DOHH2 (cell line): ENCODE data around the gene SAFB.

Experiments
- H3F3A ChIP-seq: fragments of 200-600 bp; sonication (generic), shearing (Covaris generic); 2 replicates; pipeline ENCODE4 v1.6.0; 2016; ENCODE audit warnings: antibody characterized with exemption, mild to moderate bottlenecking; ENCODE audit not compliant: control insufficient read depth, insufficient read depth
- H3K27ac ChIP-seq: fragments of 200-600 bp; sonication (generic); 2 replicates; pipeline ENCODE4 v1.5.1; 2014; ENCODE audit warnings: low read depth, mild to moderate bottlenecking, low read length, moderate library complexity
- H3K27me3 ChIP-seq: fragments of 200-600 bp; sonication (generic); 2 replicates; pipeline ENCODE4 v1.6.1; 2014; ENCODE audit warnings: mild to moderate bottlenecking, low read length, mixed read lengths; ENCODE audit not compliant: control insufficient read depth
- H3K36me3 ChIP-seq: fragments of 200-600 bp; sonication (generic); 2 replicates; pipeline ENCODE4 v1.6.1; 2014; ENCODE audit warnings: mild to moderate bottlenecking, low read length, moderate library complexity, mixed read lengths; ENCODE audit not compliant: control insufficient read depth
- H3K4me1 ChIP-seq: fragments of 200-600 bp; sonication (generic); 2 replicates; pipeline ENCODE4 v1.6.1; 2014; ENCODE audit warnings: mild to moderate bottlenecking, low read length, mixed read lengths; ENCODE audit not compliant: control insufficient read depth
- H3K4me2 ChIP-seq: fragments of 200-600 bp; sonication (generic); 2 replicates; pipeline ENCODE4 v1.6.0; 2014; ENCODE audit warnings: mild to moderate bottlenecking, low read length, moderate library complexity
- H3K4me3 ChIP-seq: fragments of 200-600 bp; sonication (generic); 2 replicates; pipeline ENCODE4 v1.5.1; 2014; ENCODE audit warnings: mild to moderate bottlenecking, low read length, mixed read lengths
- H3K79me2 ChIP-seq: fragments of 200-600 bp; sonication (generic); 2 replicates; pipeline ENCODE4 v1.6.1; 2014; ENCODE audit warnings: mild to moderate bottlenecking, low read length, mixed read lengths; ENCODE audit not compliant: control insufficient read depth
- H3K9me2 ChIP-seq: fragments of 200-600 bp; sonication (generic); replicated peaks from 2 replicates; pipeline ENCODE4 v1.6.1; 2014; ENCODE audit warnings: mild to moderate bottlenecking, low read length, mixed read lengths; ENCODE audit not compliant: control insufficient read depth
- H3K9me3 ChIP-seq: fragments of 200-600 bp; sonication (generic); 2 replicates; pipeline ENCODE4 v1.6.1; 2014; ENCODE audit warnings: antibody characterized with exemption, low read length, mixed read lengths; ENCODE audit not compliant: control insufficient read depth, insufficient read depth
- H4K20me1 ChIP-seq: fragments of 200-600 bp; sonication (generic); 2 replicates; pipeline ENCODE4 v1.6.0; 2014; ENCODE audit warnings: low read depth, mild to moderate bottlenecking, antibody characterized with exemption, low read length, moderate library complexity; ENCODE audit not compliant: control insufficient read depth, insufficient read depth
- CTCF ChIP-seq: fragments of 200-600 bp; sonication (generic); IDR thresholded peaks from one replicate; pipeline ENCODE4 v1.5.1; 2014; ENCODE audit warnings: antibody characterized with exemption, mild to moderate bottlenecking, low read depth, low read length; ENCODE audit not compliant: poor library complexity, severe bottlenecking
- EZH2phosphoT487 ChIP-seq: fragments of 200-600 bp; sonication (generic); IDR thresholded peaks from 2 replicates; pipeline ENCODE4 v1.6.1; 2017; ENCODE audit warnings: borderline replicate concordance, mild to moderate bottlenecking, antibody characterized with exemption, low read length, moderate library complexity, mixed read lengths

The SAFB gene

DNA sequence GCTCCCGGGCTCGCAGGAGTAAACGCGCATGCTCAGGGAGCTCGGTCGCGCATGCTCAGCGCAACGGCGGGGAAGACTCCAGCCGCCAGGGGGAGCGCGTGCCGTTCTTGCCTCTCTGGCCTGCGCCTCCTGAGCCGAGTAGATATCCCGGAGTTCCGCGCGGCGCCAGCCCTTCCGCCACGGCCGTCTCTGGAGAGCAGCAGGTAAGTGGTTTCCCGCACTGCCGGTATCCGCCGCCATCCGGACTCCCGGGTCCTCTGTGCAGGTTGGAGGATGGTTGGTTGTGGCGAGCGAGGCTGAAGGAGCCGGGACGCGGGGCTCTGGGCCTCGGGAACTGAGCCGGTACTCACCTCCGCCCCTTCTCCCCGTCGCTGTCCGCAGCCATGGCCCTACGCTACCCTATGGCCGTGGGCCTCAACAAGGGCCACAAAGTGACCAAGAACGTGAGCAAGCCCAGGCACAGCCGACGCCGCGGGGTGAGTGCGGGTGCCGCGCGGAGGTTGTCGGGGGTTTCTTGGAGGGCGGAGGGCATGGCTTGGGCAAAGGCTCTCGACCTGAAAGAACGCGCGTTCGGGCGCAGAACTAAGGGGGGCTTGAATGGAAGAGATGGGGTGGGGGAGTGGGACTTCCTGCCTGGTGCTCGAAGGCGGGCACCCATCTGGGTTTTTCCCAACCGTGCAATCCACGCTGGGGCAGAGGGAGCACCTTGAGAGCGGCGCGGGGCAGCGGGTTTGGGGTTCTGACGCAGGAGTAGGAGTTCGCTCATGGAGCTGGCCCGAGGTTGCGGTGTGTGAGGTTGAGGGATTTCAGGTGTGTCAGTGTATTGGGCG, 67.5 kb downstream of the SAFB start, which contains the start of gene RPL36:
Gene RPL36 (plus strand): TSS at position 171 of the 830 bp plus-strand sequence. CDS start 213 bp downstream, at position 384.
- no peaks in the 10 kb centered on the region for H3K9me3 ChIP-seq
- H3K4me3 ChIP-seq, result peak within 1 kb of the TSS; percentile 99
- H3K4me2 ChIP-seq, result peak within 1 kb of the TSS; percentile 68
- peaks cover 28% of the 10 kb centered on the region for H3K4me1 ChIP-seq
- peak; percentile 82 for TF ChIP-seq CTCF
- TF ChIP-seq EZH2phosphoT487, result no peak
- H4K20me1 ChIP-seq, result peaks cover 11% of the 10 kb centered on the region
- no peaks in the 10 kb centered on the region for H3K27me3 ChIP-seq
- H3K36me3 ChIP-seq, result peaks cover 52% of the 10 kb centered on the region
- peaks cover 19% of the 10 kb centered on the region for H3F3A ChIP-seq
- H3K9me2 ChIP-seq, result no peaks in the 10 kb centered on the region
- peaks cover 47% of the 10 kb centered on the region for H3K79me2 ChIP-seq
- H3K27ac ChIP-seq, result peak within 1 kb of the TSS; percentile 84

DNA sequence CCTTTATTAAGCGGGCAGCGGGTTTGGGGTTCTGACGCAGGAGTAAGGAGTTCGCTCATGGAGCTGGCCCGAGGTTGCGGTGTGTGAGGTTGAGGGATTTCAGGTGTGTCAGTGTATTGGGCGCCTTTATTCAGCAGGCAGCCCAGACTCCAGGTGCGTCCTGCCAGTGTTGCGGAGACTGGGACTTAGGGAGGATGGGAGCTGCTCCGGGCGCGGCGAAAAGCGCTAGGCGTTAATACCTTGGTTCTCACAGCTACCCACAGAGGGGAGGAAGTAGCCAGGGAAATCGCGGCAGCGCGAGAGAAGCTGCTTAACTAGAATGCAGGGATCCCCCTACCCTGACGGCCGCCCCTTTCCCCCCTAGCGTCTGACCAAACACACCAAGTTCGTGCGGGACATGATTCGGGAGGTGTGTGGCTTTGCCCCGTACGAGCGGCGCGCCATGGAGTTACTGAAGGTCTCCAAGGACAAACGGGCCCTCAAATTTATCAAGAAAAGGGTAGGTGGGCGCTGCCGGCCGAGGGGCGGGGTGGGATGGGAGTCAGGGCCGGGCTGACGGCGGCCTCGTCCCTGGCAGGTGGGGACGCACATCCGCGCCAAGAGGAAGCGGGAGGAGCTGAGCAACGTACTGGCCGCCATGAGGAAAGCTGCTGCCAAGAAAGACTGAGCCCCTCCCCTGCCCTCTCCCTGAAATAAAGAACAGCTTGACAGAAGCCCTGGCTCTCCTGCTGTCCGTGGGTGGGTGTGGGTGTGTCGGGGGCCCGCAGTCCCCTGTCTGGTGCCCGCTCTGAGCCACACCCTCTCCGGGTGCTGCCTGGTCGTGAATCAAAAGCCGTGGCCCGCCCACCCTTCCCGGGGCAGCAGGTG, 68.3 kb downstream of the SAFB start:
- H3K27me3 ChIP-seq, result no peaks in the 10 kb centered on the region
- no peaks in the 10 kb centered on the region for H3K9me2 ChIP-seq
- H3K36me3 ChIP-seq, result peaks cover 60% of the 10 kb centered on the region
- no peak for TF ChIP-seq EZH2phosphoT487
- H3K9me3 ChIP-seq, result no peaks in the 10 kb centered on the region
- peak overlapping the region; percentile 84 for H3K27ac ChIP-seq
- H3K79me2 ChIP-seq, result peaks cover 47% of the 10 kb centered on the region
- peaks cover 11% of the 10 kb centered on the region for H4K20me1 ChIP-seq
- H3K4me2 ChIP-seq, result peak overlapping the region; percentile 68
- peaks cover 22% of the 10 kb centered on the region for H3F3A ChIP-seq
- H3K4me1 ChIP-seq, result peaks cover 24% of the 10 kb centered on the region
- H3K4me3 ChIP-seq, result peak overlapping the region; percentile 99

DNA sequence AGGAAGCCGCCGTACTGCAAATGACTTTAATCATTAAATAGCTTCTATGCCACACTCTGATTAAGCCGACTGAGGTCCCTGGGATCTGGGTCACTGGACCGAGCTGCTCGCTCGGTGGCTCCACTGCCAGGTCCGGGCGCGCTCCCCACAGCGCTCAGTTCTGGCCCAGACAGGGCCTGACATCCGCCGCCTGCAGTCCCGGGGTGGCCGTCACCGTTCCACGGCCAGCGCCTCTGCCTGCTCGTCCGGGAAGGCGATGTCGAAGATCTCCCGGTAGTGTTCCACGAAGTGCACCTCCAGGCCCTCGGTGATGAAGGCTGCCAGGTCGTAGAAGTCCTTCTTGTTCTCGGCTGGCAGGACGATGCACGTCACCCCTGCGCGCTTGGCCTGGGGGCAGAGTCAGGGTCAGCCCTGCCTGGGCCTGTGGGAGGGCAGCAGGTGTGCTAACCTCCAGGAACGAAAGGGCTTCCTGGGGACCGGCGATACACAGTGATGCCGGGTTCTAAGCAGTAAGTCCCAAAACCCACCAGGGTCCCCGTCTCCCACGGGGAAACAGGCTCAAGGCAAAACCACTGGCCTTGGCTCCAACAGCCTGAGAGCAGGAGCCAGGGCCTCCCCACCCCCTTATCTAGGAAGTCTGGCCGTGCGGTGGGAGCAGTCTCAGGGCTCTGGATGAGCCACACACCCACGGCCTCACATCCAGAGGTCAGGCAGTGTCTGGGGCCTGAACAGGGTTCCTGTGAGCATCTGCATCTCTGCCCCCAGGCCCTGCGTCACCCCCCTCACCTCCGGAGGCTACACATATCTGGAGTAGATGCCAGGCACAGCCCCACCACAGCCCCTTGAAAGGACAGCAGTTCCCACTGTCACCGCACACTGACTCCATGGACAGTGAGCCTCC, 69.2 kb downstream of the SAFB start:
- Histone ChIP-seq H3K4me3 (peak overlapping the region; percentile 99), H4K20me1 (peaks cover 11% of the 10 kb centered on the region), H3K4me1 (peaks cover 19% of the 10 kb centered on the region), H3K4me2 (peak overlapping the region; percentile 68), H3K9me3 (no peaks in the 10 kb centered on the region), H3K27ac (no peak overlapping the region), H3F3A (peaks cover 22% of the 10 kb centered on the region), H3K36me3 (peaks cover 69% of the 10 kb centered on the region), H3K9me2 (no peaks in the 10 kb centered on the region), H3K79me2 (peaks cover 47% of the 10 kb centered on the region), H3K27me3 (no peaks in the 10 kb centered on the region)
- TF ChIP-seq EZH2phosphoT487 (no peak), CTCF (no peak)
